Activated T-cell treated with anti-CD3 and anti-CD28 coated beads for 48 hours (primary cell): ENCODE results near the gene FLT1.

Source experiments
- DNase-seq: peaks from one replicate; pipeline ENCODE4 v3.0.0-alpha.2; 2020; ENCODE audit warnings: low read depth

Gene FLT1

DNA sequence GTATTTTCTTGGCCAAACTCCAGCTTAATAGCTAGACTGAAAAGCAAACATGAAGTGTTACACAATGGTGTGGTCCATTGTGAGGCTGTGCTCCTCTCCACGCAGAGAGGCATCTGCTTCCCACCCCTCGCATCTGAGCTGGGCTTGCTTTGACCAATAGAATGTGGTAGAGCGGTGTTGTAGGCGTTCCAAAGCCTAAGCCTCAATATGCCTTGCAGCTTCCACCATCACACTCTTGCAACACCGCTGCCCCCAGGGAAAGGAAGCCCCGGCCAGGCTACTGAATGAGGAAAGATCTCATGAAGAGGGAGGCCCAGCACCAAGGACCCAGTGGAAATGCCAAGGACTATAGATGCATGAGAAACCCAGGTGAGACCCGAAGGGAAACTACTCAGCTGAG is 9.4 kb downstream of the FLT1 start:
- DNase-seq: no peak

DNA sequence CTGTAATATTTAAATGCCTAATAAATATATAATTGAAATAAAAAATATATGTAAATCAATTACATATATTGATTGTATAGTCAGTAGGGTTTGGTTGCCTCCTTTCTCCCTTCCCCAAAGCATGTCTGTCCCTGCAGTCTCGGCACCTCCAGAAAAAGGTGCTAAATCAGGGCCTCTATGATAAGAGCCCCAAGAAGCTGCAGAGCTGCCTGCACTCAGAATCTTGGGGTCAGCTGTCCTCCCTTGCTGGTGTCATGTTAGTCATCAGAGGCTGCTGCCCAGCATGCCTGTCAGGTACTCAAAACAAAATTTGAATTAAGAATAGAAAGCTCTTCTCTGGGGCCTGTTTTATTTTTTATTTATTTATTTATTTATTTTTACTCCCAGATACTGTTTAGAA is 9.8 kb downstream of the FLT1 start:
- no peak for DNase-seq

DNA sequence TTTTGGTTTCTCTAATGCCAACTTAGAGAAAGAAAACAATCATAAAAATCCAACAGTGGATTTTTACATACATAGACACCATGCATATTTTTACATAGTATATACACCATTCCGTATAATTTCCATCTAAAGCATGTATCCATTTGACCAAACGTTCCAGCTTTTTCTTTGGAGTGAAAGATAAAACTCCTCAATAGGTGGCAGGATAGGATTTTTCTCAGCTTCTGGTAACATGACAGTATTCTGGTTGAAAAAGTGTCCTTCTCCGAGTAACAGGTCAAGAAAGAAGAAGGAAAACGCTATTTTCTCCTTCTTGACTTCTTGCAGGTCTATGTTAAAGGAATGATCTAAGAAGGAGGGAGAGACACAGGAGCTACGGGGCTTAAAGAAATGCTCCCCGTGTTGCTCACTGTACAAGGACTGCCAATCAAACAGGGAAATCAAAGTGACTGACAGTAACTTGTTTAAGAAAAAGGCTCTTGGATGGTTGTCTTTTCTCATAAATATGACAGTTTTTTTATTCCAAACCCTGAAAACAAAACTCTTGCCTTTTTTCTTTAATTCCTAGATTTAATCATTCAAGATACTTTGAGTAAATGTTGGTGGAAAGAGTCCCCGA is 11.5 kb downstream of the FLT1 start:
- DNase-seq: no peak

DNA sequence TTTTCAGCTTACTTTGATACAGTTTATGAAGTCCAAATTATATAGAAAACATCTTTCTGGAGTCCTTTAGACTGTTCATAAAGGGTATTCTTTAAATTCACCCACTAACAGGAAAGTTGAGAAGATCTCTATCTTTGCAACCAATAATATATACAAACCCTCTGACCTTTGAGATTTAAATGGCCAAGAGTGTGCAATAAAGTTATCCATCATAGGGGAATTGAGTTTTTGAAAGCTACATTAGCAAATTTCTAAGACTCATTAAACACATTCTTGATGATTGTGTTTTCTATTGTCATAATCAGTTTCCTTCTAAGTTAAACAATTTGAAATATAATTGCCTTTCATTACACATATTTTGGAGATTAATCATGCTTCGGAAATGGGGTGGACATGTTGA is 15.9 kb downstream of the FLT1 start:
- no peak for DNase-seq

DNA sequence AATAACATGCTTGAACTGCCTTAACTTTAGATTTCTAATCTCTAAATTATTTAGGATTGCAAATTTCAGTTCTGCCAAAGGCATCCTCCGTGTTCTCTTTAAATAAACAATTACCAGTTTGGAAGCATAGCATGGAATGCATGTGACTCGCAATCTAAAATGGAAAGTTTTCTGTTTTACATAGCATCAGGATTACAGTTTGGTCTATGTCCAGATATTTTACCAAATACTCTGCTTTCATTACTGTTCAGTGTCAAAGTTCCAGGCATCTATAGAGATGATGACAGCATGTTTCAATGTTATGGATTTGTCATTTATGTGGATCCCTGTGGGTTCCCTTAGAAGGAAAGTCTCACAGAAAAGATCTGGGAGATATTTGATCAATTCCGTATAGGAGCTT is 16.8 kb downstream of the FLT1 start:
- no peak for DNase-seq

DNA sequence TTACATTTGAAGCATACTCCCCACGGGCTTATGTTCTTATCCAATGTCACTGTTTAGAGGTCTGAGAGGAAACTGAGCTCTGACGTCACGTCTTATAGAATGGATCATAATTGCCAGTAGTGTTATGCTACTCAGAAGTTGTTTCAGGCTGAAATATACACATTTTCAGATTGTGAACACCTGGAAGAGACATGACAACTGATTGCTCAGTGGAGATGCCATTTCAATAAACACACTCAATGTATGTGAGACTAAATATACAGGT is 17.3 kb downstream of the FLT1 start:
- no peak for DNase-seq

DNA sequence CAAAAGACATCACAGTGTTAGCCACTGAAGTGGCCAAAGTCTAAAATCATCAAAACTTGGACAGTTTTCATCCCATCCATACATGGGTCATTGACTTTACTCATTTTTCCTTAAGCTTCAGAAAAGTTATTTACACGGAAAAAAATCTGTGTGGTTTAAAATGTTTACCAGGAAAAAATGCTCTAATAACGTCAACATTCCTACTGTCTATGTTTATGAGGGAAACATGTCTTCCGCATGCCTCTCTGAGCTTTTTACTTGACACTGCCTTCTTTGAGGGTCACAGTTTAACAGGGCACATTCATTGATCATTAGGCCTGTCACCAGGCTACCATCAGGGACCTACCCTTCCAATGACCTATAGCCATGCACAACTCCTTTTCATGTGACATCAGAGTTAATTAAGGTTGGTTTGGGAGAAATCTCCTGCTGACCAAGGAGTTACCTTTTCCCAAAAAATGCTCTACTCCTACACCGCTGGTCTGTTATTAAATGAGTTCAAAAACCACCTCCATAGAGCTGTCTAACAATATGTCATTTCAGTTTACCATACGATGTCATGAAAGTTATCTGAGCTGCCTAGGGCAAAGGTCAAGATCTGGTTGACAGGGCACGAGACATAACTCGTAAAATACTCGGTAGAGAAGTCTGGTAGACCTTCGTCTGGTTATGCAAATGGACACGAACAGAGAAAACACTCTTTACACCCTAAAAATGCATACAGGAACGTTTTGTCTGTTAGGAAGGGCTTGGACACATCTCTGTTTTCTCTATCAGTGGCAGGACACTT is 17.8 kb downstream of the FLT1 start:
- no peak for DNase-seq

DNA sequence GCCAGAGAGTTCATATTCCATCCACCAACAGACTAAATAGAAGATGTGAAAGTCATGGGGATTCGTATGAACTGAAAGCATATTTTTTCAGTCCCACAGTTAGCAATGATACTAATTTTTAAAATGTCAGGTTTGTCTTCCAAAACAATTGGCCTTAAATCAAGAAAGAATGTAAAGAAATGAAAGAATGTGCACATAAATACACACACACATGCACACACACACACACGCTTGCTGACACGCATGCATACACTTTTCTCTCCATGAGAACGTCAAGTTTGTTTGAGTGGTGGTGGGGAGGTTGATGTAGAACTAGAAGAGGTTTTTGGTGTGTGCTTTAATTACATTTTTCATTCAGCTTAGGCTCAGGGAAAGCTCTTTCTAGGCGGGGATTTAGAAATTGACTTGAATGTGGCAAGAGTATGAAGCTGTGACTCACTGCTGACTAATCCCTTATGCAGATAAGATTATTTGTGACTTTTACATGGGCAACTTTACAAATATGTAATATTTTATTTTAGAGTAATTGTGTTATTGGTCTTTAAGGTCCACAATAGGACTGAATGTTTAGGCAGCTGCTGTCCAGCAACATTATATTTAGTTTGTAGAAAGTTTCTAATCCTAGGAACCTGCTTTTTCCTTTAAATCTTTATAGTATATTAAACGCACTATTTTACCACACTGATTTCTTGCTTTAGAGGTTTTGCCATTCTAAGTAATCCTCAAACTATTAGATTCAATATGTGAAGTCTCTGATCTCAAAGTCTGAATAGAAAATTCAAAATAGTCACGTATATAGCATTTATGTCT is 18.8 kb downstream of the FLT1 start:
- no peak for DNase-seq

DNA sequence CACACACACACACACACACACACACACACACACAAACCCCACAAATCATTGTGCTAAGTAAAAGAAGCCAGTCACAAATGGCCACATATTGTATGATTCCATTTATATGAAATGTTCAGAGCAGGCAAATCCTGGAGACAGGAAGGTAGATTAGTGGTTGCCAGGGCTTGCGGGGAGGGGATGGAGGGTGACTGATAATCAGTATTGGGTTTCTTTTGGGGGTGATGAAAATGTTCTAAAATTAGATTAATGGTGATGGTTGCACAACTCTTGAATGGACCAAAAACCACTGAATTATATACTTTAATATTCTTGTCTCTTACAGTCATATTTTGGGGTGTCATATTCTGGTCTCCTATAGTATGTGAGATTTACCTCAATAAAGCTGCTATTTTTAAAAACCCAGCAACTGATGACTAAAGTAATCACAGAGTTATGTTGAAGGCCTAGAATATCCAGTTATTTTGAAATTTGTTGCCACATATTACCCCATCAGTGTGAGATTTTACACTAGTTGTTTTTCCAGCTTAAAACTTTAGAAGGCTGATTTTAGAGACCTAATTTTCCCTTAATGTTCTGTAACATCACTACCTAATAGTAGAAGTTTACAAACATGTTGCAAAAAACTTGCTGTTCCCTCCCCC is 20.3 kb downstream of the FLT1 start:
- DNase-seq: no peak

DNA sequence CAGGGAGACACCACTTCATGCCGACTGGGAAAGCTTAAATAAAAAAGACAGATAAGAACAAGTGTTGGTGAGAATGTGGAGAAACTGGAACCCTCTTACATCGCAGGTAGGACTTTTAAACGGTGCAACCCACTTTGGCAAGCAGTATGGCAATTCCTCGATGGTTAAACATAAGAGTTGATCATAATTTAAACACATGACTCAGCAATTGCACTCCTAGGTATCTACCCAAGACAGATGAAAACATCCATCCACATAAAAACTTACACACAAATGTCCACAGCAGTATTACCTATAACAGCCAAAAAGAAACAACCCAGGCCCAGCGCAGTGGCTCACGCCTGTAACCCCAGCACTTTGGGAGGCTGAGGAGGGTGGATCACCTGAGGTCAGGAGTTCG is 21.9 kb downstream of the FLT1 start:
- DNase-seq: no peak

DNA sequence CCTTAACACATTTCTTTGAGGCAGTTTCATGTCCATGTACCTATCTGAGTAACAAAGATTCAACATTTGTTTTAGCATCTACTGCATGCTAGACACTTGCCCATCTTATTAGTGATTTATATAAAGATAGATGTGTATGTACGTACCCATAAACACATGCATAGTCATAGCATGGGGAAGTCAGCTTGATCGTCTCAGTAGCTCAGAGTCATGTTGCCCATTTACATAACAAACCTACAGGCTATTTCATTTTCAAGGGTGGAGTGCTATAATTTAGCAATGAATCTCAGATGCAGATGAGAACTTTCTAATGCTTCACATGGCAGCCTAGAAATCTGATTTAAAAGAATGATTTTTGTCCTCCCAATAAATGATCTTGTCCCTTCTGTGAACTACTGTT is 23.5 kb downstream of the FLT1 start:
- no peak for DNase-seq

DNA sequence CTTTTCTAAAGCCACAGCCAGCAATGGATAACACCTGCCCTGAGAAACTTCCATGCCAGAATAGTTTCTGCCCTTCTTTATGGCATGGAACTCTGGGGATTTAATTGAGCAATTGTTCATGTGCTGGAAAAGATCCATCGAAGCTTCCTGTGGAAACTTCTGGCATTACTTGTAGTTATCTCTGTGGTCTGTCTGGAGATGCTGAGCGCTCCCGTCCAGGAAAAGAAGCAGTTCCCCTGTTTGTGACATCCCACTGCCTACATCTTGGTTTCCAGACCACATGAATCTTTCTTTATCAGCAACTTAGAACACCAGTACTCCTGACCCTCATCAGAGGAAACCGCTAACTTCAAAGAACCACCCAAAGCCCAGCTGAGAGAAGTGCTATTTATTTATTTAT is 24.6 kb downstream of the FLT1 start:
- DNase-seq: no peak

DNA sequence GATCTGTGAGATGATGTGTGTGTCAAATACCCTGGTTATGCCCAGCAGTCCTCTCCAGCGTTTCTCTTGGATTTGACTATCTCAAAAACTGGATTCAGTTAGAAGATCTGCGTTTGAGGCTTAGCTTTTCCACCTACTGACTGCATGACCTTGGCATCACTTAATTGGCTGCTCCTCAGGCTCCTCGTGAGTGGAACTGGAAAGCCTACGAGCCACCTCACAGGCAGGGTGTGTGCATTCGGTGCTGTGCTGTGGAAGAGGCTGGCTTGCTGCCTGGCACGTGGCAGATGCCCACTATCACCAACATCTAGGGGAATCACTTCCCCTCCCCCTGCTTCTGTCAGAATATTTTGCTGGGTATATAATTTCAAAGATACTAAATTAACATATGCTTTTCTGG is 25.6 kb downstream of the FLT1 start:
- no peak for DNase-seq

DNA sequence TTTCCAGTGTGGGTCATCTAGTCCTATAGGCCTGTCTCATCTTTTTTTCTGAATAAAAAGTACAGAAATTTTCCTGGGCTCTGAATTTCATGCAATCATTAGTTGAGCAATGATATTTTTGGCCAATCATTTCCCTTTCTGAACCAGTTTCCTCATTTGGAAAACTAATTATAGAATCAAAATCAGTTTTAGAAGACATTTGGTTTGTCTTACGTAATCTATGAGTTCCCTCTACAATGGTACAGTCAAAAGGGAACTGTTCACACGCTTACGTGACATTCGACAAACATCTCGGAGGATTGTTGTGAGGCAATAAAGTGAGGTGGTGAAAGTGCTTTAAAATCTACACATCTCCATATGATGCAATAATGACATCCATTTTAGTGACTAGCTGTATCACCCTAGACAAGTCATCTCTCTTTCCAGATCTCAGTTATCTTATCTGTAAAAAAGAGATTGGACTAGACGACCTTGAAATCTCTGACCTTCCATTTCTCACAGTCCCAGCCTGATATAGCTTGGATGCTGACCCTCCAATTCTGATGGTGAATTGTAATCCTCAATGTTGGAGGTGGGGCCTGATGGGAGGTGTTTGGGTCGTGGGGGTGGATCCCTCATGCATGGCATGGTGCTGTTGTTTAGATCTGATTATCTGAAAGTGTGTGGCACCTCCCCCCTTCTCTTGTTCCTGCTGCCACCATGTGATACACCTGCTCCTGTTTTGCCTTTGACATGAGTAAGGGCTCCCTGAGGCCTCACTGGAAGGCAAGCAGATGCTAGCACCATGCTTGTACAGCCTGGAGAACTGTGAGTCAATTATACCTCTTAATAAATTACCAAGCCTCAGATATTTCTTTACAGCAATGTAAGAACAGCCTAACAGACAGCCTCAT is 26.7 kb downstream of the FLT1 start:
- DNase-seq: no peak

DNA sequence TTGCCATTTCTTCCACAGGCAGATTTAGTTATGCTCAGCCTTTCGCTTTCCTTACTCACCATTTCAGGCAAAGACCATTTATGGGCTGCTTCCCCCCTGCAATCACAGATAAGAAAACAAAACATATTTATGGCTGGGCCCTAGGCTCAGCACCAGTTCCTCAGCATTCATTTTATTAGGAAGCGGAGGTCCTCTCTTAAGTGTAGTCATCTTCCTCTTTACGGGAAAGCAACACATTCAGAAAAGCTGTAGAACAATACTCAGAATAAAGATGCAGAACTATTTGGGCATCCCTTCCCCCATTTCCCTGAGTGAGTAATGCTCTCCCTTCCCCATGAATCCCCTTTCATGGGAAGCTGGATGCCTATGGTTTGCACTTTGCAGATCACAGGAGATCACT is 27.9 kb downstream of the FLT1 start:
- no peak for DNase-seq

DNA sequence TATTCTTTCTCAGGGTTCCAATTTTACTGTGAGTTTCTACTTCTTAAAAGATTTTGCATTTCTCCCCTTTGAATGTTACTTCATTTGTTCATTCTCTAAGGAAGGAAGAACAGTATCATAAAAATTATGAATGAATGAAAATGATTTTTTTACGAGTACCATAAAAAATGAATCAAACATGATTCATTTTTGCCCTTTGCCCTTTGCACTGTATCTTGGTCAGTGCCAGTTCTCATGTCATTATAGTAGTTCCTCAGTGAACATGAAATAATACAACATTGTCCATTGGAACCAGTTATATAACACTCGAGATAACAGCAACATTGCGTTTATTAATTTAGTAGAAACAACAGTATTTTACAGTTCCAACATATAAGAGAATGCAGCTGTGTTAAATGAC is 28.8 kb downstream of the FLT1 start:
- DNase-seq: no peak

DNA sequence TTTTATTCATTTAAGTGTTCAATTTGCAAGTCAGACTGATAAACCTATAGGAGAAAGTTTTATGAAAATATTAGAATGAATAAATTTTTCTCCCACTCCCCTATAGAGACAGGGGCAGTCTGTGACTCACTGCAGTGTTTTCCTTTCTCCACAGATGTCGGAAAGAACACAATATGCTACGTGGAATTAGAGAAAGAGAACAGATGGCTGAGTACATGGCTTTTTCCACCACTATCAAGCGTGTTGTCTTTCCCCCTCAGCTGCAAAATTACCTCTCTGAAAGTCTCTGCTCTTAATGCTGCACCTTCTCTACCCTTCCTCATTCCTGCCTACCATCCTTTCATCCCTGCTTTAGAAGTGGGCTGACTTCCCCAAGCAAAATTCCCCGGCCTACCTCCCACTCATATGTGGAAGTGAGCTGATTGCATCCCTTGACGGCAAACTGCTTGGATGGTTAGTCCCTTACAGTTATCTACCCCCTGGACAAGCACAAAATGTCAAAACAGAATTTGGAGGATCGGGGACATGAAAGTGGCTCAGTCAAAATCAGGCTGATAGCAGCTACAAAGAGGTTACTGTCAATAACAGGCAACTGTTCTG is 30.0 kb downstream of the FLT1 start:
- DNase-seq: no peak

DNA sequence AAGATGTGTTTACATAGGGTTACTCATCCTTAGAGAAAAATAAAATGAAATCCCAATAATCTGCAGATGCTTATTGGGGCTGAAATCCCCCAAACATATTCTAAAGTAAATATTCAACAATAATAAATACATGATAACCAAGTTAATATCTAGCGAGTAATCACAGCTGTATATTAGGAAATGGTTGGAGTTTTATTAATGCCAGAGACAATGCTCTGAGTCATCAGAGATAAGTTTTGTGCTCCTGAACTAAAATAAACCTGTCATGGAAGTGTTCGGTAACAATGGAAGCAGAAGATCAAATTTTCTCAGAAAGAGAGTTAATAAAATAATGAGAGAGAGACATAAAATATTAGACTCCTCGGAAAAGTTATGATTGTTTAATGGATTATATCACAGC is 31.4 kb downstream of the FLT1 start:
- DNase-seq: no peak

DNA sequence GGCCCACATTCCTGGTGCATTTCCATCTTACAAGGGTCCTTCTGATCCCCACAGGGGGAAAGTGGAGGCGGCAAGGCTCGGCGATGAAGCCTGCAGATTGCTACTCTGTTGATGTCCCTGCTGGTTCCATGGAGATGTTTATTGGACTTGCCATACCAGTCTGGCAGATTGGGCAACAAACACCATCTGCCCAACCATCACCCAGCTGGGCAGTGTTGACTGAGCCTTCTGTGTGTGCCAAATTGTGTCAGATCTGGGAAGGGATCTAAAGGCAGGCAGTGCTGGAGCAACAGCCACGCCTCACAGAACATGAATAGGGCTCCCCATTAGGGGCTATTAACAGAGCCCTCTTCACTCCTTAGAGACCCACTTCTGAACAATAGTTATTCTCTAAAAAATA is 35.0 kb downstream of the FLT1 start:
- no peak for DNase-seq

DNA sequence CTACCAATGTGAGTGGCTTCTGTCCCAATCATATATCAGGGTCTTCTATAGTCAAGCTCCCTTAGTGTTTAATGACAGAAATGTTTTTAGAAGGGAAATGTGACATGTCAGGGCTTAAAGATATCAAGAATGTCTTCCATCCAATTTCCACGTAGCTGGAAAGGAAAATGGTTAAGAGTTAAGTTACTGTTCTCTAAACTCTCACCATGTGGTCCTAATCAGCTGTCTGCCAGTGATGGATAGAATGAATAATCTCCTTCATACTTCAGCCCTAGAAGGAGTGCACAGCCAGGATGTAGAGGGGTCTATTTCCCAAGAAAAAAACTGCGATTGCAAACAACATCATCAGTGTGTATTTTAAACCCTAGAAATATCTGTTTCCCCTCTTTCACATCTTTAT is 36.3 kb downstream of the FLT1 start:
- no peak for DNase-seq

DNA sequence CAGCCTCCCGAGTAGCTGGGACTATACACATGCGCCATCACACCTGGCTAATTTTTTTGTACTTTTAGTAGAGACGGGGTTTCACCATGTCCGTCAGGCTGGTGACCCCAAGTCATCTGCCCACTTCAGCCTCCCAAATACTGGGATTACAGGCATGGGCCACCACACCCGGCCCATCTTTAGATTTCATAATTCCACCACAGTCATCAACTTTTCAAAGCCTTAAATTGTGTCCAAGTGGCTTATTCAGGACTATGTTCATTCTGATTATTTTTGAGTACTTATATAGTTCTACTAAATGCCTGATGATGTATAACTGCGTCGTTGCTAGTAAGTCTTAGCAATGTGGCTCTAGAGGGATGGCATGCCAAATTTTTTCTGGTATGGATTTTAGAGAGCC is 36.9 kb downstream of the FLT1 start:
- no peak for DNase-seq

DNA sequence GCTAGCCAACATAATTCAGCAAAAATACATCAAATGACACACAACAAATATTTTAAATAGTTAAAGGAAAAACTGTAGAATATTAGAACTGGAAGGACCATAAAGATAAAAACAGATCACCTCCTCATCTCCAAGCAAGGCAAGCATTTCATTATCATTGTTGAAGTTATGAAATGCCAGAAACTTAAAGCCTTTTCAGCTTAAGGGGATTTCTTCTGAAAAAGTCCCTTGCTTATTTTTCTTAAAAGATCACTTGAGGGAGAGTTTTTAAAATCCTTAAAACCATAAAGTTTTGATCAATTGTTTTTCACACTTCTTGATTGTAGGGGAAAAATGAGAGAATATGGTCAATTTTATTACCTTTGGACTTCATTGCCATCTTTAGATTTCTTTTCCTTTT is 37.4 kb downstream of the FLT1 start:
- DNase-seq: no peak
